Natural killer cell treated with Interleukin-12 subunit alpha and Interleukin-12 subunit beta and Interleukin-15 and Interleukin-18, amount 100 ng/mL, for 72 hours (primary cell): ENCODE results near the gene ABHD15. TPM values are rescaled to one million over a fixed set of nuclear protein-coding genes. Genes with fewer than 3 reads are reported as not detected.
A peak's percentile ranks its signal among the peaks of the same experiment; 100 is the strongest.

Experiments used
- ATAC-seq, 2 donors: fragments of 150-1000 bp; cut with Tn5 transposase in 1 of 2; sonication (Bioruptor Pico), chemical (Tn5 transposase) in 1 of 2; 2 replicates each; pipeline ENCODE4 v1.10.0; 2021
- DNase-seq: peaks from one replicate; pipeline ENCODE4 v3.0.0; 2022; ENCODE audit warnings: low spot score
- H3K27ac Mint-ChIP-seq, 2 donors: 1 replicate in 1 of 2; 2 replicates in 1 of 2; pipeline ENCODE4 v1.8.0; 2022; ENCODE audit warnings: mixed read lengths in 2 of 2, mild to moderate bottlenecking in 1 of 2, moderate library complexity in 1 of 2
- H3K27me3 Mint-ChIP-seq, 2 donors: 1 replicate in 1 of 2; 2 replicates in 1 of 2; pipeline ENCODE4 v1.8.0; 2022; ENCODE audit warnings: mixed read lengths in 2 of 2
- H3K36me3 Mint-ChIP-seq: one replicate; pipeline ENCODE4 v1.8.0; 2022; ENCODE audit warnings: mixed read lengths
- H3K4me1 Mint-ChIP-seq, 2 donors: 1 replicate in 1 of 2; 2 replicates in 1 of 2; pipeline ENCODE4 v1.8.0; 2022; ENCODE audit warnings: low read depth in 2 of 2, mixed read lengths in 2 of 2, mild to moderate bottlenecking in 1 of 2
- H3K4me3 Mint-ChIP-seq: one replicate; pipeline ENCODE4 v1.8.0; 2022; ENCODE audit warnings: mixed read lengths
- H3K9me3 Mint-ChIP-seq: 2 replicates; pipeline ENCODE4 v1.8.0; 2022; ENCODE audit warnings: mixed read lengths
- total RNA-seq, 2 donors: library from RNA; stranded (reverse); gene quantifications; one replicate each; pipeline ENCODE4 v1.2.3, GENCODE V29; 2022

ABHD15 gene
- total RNA-seq, 2 donors from 2014 or later: 12.6 to 20.3 TPM

GRCh38 chr17:29603109-29603674, 36.4 kb upstream of the ABHD15 start:
- Mint-ChIP-seq H3K36me3 (no peaks in the 10 kb centered on the region), H3K27ac (no peak overlapping the region), H3K4me1 (no peaks in the 10 kb centered on the region), H3K4me3 (no peak overlapping the region), H3K27me3 (no peaks in the 10 kb centered on the region), H3K9me3 (no peaks in the 10 kb centered on the region)
- no peak for ATAC-seq
- no peak for DNase-seq

DNA sequence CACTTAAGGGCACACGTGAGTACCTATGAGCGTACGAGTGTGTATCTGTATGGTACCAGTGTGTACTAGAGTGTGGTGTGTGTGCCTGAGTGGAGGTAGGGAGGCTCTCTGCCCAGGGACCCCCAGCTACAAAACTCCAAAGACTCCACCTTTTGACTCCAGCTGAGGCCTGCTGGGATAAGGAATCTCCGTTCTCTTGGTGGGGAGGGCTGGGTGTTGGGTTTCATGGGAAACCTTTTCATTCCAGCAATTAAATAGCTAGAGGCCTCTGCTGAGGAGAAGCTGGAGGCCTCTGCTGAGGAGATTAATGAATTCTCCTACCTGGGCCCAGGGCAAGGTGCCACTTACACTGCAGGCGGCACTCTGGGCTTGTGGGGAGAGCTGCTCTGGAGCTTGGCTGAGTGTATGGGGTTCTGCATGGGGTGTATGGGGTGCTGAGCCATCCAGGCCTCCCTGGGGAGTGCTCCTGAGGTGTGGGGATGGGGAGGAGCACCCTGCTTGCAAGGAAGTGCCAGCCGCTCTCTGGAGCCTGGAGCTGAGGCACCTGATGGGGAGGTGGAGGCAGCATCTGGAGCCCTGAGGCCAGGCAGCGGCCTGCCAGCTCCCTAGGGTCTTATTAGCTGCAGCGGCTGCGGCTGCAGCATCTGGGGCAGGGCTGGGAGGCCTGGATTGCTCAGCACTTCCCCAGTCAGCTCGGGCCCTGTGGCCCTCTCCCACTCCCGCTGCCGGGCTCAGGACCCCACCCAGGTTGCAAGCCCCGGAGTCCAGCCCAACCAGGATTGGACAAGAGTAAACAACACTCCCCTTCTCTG, 30.7 kb upstream of the ABHD15 start:
- Mint-ChIP-seq H3K36me3 (no peaks in the 10 kb centered on the region), H3K27ac (no peak overlapping the region), H3K4me3 (no peak overlapping the region), H3K27me3 (peaks cover 0 to 2% of the 10 kb centered on the region in 2 donors), H3K4me1 (no peaks in the 10 kb centered on the region), H3K9me3 (no peaks in the 10 kb centered on the region)
- DNase-seq (no peak), ATAC-seq (no peak)

GRCh38 chr17:29596811-29597210, 30.0 kb upstream of the ABHD15 start:
- Mint-ChIP-seq H3K4me1 (peaks cover 0 to 4% of the 10 kb centered on the region in 2 donors), H3K9me3 (no peaks in the 10 kb centered on the region), H3K27ac (no peak overlapping the region), H3K36me3 (no peaks in the 10 kb centered on the region), H3K27me3 (peaks cover 0 to 2% of the 10 kb centered on the region in 2 donors), H3K4me3 (no peak overlapping the region)
- ATAC-seq (no peak), DNase-seq (no peak)

DNA sequence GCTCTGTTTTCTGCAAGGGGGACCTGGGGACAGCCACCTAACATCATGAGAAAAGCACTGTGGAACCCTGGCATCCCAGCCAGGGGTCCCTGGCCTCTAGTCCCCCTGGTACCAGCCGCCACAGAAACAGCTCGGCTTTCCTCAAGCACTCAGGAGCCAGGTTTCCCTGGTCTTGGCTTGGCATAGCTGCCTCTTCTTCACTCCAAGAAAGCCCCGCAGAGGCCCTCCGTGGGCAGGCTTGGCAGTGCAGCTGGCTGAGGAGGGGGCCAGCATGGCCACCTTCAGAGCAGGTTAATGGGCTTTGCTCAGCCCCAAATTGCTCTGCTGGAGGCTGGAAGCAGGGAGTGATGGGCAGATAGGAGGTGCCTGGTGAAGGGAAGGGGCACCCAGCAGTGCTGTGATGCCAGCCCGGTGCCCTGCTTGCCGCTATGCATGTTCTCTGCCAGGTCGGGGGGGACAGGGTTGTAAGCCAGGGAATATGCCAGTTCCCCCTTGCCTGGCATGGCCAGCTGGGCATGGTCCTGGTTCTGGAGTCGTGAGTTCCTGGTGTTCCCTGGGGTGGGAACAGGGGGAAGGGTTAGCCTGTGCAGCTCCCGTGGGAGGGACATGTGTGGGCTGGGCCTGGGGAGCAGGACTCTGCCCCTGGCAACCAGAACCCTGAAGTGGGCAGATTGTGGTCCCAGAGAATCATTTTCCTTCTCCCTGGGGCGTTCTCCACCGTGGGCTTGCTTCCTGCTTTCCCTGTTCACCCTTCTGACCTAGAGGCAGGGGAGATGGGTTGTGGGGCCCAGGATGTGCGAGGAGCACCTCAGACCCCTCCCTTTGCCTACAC, 29.3 kb upstream of the ABHD15 start:
- ATAC-seq (no peak), DNase-seq (no peak)
- no peak overlapping the region for H3K27ac Mint-ChIP-seq
- no peaks in the 10 kb centered on the region for H3K36me3 Mint-ChIP-seq
- H3K27me3 Mint-ChIP-seq: peaks cover 0 to 2% of the 10 kb centered on the region in 2 donors
- H3K9me3 Mint-ChIP-seq: no peaks in the 10 kb centered on the region
- no peak overlapping the region for H3K4me3 Mint-ChIP-seq
- peaks cover 0 to 11% of the 10 kb centered on the region in 2 donors for H3K4me1 Mint-ChIP-seq

DNA sequence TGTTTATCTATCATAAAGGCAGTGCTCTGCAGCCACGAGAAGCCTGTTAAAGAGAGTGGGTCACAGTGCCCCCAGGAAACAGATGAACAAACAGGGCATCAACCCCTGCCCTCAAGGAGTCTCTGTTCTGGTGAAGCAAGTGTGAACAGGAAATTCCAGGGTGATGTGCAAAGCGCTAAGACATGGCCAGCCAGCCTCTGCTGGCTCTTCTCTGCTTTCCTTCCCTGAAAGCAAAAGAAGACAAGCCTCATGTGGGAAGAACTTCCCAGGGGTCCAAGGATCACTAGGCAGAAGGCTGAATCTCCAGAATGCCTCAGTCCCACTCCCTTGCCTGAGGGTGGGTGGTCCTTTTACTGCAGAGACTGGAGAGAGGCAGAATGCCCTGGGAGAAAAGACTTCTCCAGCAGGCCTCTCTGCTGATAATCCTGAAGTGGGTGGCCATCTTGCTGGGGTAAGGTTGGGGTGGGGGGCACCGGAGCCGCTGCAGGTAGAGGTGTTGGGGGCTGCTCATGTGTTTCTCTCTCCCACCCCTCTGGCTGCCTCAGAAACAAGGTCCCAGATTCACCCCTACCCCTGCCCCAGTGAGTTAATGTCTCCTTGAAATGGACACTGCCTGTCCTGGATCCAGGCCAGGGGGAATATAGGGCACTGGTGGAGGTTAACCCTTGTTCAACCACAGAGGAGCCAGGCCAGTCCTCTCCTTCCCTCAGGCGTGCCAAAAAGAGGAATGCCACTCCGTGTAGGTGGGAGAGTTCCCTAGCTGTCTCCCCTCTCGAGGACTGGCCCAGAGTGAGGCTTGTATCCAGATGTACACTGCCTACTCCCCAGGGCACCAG, 28.5 kb upstream of the ABHD15 start:
- H3K4me3 Mint-ChIP-seq: peak overlapping the region; percentile 51
- ATAC-seq: no peak

DNA sequence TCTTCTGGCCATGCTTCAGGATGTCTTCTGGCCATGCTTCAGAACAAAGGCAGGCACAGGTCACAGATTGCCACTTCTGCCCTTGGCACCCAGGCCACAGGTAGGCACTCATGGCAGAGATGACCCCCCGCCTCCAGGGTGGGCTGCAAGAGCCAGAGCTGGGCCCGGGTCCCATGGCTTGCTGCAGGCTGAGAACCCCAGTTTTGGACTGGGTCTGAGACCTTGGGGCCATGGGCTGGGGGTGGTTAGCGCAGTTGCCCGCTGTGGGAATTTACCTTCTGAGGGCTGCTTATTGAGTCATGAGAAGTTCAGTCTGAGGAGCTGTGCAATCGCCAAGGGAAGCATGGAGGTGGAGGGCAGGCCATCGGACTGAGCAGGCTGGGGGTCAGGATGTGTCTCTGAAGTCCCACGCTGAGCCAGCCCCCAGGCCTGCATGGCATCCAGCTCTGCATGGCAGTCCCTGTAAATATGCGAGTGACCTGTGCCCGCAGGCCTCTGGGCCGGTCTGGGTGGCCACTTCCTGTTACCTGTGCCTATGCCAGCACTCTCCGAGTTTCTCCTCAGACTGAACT, 27.8 kb upstream of the ABHD15 start:
- peak overlapping the region; percentile 51 for H3K4me3 Mint-ChIP-seq
- DNase-seq: no peak
- H3K27ac Mint-ChIP-seq: no peak overlapping the region
- ATAC-seq: no peak
- no peaks in the 10 kb centered on the region for H3K36me3 Mint-ChIP-seq
- H3K9me3 Mint-ChIP-seq: no peaks in the 10 kb centered on the region
- peaks cover 12 to 17% of the 10 kb centered on the region in 2 donors for H3K4me1 Mint-ChIP-seq
- peaks cover 0 to 2% of the 10 kb centered on the region in 2 donors for H3K27me3 Mint-ChIP-seq

More for the DNA sequence above, 28.5 kb upstream of the ABHD15 start:
- Mint-ChIP-seq H3K27me3 (peaks cover 0 to 2% of the 10 kb centered on the region in 2 donors), H3K9me3 (no peaks in the 10 kb centered on the region), H3K27ac (no peak overlapping the region), H3K4me1 (peaks cover 5 to 12% of the 10 kb centered on the region in 2 donors), H3K36me3 (no peaks in the 10 kb centered on the region)
- no peak for DNase-seq

DNA sequence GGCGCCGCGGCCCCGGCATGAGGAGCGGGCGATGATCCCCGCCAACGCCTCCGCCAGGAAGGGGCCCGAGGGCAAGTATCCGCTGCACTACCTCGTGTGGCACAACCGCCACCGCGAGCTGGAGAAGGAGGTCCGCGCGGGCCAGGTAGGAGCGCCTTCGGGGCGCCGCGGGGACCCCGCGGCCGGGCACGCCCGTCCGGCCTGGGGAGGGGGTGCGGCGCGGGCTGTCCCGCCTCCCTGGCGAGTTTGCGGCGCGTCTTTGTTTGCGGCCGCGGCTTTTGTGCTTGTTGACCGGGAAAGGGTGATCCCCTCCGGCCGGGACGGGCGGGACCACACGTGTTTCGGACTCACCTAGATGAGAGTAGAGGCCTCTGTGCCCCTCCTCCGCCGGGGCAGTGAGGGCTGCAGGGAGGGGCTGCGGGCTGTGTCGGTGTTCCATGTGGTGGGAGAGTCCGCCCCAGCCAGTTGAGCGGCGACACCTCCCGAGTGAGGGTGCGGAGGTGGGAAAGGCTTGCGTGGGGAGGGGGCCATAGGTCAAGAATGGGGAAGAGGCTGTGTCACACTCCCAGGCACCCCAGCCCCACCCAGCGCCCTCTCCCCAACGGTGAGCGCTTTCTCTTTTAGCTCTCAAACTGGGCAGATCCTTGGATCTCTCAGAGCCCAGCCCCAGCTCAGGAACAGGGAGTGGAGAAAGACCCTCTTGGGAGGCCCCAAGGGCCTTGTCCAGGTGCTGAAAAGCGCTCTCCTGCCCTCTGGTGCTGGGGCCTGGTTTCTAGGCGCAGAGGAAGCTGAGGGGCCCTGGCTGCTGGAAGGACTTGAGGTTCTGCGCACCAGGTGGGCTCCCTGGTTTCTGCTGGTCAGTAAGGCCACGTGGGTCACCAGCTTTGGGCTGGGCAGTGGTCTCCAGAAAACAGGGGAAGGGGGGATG, 27.0 kb upstream of the ABHD15 start:
- peak overlapping the region; percentile 51 for H3K4me3 Mint-ChIP-seq
- peaks cover 0 to 2% of the 10 kb centered on the region in 2 donors for H3K27me3 Mint-ChIP-seq
- no peaks in the 10 kb centered on the region for H3K36me3 Mint-ChIP-seq
- peaks cover 12 to 17% of the 10 kb centered on the region in 2 donors for H3K4me1 Mint-ChIP-seq
- no peaks in the 10 kb centered on the region for H3K9me3 Mint-ChIP-seq
- no peak for ATAC-seq
- no peak for DNase-seq
- no peak overlapping the region for H3K27ac Mint-ChIP-seq

DNA sequence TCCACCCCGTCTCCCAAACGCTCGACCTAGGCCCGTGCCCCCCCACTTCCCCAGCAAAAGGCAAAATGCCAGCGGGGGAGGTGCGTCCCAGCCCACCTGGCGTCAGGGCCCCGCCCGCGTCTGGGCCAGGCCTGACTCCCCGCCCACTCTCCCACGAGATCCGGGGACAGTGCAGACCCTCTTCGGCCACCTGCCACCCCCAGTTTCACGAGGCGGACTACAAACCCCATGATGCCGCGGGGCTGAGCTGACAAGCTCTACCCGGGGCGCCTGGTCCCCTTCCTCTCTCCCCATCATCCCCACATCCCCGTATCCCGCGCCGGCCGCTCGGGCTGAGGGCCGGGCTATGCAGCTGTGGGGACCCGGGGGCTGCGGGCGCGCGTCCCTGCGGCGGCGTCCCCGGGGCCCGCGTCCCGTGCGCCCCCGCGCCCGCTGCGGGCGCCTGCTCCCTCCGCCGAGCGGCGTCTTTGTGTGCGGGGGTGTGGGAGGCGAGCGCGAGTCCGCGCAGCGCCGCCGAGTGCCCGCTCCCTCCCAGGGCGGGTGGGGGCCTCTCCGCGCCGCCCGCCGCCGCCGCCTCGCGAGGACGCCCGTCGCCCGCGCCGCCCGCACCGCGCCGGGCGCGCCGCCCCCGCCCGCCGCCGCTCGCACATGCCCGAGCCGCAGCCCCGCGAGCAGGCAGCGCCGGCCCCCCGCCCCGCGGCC, 26.2 kb upstream of the ABHD15 start, which contains the start of gene ANKRD13B:
Gene ANKRD13B (plus strand): TSS at position 283 of the 702 bp plus-strand sequence. CDS start 490 bp downstream, outside the sequence.
- no peaks in the 10 kb centered on the region for H3K9me3 Mint-ChIP-seq
- H3K4me1 Mint-ChIP-seq: peaks cover 17 to 21% of the 10 kb centered on the region in 2 donors
- H3K36me3 Mint-ChIP-seq: no peaks in the 10 kb centered on the region
- DNase-seq: no peak
- H3K27me3 Mint-ChIP-seq: peaks cover 0 to 2% of the 10 kb centered on the region in 2 donors
- H3K27ac Mint-ChIP-seq: no peak within 1 kb of the TSS
- H3K4me3 Mint-ChIP-seq: peak within 1 kb of the TSS; percentile 60
- ATAC-seq: no peak

GRCh38 chr17:29591737-29592608, 25.1 kb upstream of the ABHD15 start:
- peak overlapping the region; percentile 60 for H3K4me3 Mint-ChIP-seq
- DNase-seq (peak; percentile 82), ATAC-seq (peak; percentile 50 to 68)
- peak overlapping the region in 1 of 2 donors; percentile 16 for H3K27ac Mint-ChIP-seq
- no peaks in the 10 kb centered on the region for H3K36me3 Mint-ChIP-seq
- H3K4me1 Mint-ChIP-seq: peaks cover 26 to 29% of the 10 kb centered on the region in 2 donors
- H3K9me3 Mint-ChIP-seq: no peaks in the 10 kb centered on the region
- H3K27me3 Mint-ChIP-seq: peaks cover 0 to 2% of the 10 kb centered on the region in 2 donors

DNA sequence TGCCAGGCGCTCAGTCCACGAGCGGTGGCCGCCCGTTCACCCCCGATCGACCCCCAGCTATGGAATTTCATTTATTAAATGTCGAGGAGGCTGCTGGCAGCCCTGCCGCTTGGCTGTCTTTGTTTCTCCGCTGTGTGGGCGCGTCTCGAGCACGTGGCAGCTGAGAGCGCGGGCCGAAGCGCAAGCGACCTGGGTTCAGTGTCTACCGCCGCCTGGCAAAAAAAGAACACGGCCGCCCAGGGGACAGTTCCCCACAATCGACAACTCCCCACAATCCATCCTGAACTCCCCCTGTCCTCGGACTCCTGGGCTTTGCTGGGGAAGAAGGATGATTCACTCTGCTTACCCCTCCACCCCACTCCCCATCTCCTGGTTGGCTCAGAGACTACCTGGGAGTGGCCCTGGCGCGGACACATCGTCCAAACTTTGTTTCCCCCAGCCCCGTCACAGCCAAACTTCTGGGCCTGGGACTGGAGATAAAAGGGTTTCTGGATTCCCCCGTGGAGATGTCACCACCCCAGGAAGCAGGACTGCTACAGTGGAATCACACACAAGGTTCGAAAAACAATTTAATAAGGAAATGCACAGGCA, 24.4 kb upstream of the ABHD15 start:
- Mint-ChIP-seq H3K36me3 (no peaks in the 10 kb centered on the region), H3K9me3 (no peaks in the 10 kb centered on the region), H3K27ac (peak overlapping the region in 1 of 2 donors; percentile 16), H3K27me3 (peaks cover 0 to 2% of the 10 kb centered on the region in 2 donors), H3K4me3 (peak overlapping the region; percentile 49), H3K4me1 (peaks cover 26 to 29% of the 10 kb centered on the region in 2 donors)
- ATAC-seq: no peak
- no peak for DNase-seq
